ENCODE data around the gene BLACAT1.
"Not testable (repeated sequence)": the region's sequence is repeated elsewhere in the genome, so short reads cannot be mapped to it uniquely, and the experiment has no call there.

The BLACAT1 gene

DNA sequence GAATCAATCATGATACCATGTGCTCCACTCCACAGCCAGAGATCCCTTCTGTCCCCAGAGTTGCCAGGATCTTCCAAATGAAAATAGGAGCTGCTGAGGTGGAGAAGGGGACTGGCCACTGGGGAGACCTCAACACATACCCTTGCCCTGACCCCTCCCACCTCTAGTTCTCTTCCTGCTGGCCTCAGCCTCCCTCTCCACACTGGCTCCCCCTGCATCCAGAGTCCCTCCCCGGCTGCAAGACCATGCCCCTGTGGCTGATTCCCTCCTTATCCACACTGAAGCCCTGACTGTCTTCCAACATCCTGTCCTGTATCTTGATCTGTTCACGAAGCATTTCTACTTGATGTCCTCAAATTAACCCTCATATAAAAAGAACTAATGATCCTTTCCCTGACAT, 27.5 kb upstream of the BLACAT1 start:
- no peak for DNase-seq

DNA sequence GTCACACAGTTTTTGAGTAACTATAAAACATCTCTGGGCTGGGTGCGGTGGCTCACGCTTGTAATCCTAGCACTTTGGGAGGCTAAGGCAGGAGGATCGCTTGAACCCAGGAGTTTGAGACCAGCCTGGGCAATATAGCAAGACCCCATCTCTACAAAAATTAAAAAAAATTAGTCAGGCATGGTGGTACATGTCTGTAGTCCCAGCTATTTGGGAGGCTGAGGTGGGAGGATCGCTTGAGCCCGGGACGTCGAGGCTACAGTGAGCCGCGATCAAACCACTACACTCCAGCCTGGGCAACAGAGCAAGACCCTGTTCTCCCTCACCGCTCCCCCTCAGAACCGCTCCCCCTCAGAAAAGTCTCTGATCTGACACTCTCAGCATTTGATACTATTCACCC, 26.7 kb upstream of the BLACAT1 start:
- not testable (repeated sequence) for DNase-seq

DNA sequence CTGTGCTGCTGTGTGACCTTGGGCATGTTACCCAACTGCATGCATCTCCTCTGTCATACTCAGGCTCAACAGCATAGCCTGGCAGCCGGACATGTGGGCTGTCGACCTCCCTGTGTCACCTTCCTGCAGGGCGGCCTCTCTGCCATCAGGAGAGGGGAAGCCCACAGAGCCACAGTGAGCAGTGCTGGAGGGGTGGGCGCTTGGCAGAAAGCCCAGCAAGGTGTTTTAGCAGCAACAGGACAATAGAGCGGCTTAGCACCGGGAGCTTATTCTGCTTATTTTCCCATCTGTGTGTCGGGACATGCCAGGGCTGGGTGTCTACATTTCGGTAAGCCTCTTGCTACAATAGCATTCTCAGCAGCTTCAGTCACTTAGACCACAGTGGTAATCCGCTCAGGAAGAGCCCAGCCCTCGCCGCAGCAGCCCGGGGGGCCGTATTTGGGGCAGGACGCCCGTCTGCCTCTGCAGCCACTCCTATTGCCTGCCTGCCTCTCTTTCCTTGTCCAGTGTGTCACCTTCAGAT, 25.8 kb upstream of the BLACAT1 start:
- no peak for DNase-seq

DNA sequence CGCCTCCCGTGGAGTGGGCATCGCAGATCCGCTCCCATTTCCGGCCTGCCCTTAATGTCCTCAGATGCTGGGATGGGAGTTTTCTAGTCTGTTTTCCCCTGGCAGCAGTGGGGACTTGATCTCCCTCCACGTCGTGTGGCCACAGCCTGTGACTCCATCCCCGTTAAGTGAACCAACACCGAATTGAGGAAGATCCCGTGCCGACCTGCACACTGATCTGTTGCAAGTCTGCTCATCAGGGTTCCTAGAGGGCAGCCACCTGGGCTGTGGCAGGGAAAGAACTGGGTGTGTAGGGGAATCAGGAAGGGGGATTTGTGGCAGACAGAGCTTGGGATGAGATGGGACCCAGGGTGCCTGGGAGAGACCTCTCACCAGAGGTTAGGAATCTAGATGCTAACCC, 25.4 kb upstream of the BLACAT1 start:
- no peak for DNase-seq

DNA sequence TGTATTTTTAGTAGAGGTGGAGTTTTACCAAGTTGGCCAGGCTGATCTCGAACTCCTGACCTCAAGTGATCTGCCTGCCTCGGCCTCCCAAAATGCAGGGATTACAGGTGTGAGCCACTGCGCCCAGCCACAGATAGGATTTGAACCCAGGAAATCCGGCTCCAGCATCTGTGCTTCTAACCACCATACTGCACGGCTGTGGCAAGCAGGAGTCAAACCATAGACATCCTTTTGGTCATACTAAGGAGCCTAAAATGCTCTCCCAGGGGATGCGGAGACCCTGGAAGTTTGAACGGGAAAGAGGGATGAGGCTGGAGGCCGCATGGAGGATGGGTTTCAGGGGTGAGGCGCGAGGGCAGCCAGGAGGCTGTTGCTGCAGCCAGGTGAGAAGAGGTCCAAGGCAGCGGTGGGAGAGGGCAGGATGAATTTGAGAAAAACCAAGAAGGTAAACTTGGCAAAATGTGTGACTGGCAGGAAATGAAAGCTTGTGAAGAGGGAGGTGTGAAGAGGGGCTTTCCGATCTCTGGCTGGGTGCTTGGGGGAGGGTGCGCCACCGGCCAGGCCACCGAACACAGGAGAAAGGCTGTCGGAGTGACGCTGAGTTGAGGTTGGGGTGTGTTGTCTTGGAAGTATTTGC, 24.6 kb upstream of the BLACAT1 start:
- no peak for DNase-seq

DNA sequence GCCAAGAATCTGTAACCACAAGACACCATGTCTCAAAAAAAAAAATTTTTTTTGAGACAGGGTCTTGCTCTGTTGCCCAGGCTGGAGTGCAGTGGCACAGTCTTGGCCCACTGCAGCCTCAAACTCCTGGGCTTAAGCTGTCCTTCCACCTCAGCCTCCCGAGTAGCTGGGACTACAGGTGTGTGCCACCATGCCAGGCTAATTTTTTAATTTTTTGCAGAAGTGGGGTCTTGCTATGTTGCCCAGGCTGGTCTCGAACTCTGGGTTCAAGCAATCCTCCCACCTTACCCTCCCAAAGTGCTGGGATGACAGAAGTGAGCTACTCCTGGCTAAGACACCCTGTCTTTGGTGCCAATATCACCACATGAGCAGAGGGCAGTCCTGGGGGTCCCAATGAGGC, 23.1 kb upstream of the BLACAT1 start:
- not testable (repeated sequence) for DNase-seq

DNA sequence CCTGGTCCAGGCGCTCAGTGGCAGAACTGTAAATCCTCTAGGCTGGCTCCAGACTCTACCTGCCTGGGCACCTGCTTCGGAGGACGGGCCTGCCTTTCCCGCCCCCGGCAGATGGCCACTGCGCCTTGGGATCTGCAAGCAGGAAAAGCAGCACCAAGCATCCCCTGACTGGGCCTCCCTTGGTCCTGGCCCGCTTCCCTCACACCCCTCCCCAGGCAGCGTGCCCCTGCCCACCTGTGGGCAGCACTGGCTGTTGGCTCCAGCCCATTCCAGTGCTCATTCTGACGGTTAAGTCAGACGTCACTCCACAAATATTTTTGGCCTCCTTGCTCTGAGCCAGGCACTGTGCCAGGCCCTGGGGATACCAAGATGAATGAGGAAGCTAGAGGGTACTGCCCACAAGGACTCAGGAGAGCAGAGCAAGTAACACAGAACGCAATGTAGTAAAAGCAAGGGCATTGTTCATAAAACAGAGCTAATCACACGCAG, 22.0 kb upstream of the BLACAT1 start:
- DNase-seq, result no peak

DNA sequence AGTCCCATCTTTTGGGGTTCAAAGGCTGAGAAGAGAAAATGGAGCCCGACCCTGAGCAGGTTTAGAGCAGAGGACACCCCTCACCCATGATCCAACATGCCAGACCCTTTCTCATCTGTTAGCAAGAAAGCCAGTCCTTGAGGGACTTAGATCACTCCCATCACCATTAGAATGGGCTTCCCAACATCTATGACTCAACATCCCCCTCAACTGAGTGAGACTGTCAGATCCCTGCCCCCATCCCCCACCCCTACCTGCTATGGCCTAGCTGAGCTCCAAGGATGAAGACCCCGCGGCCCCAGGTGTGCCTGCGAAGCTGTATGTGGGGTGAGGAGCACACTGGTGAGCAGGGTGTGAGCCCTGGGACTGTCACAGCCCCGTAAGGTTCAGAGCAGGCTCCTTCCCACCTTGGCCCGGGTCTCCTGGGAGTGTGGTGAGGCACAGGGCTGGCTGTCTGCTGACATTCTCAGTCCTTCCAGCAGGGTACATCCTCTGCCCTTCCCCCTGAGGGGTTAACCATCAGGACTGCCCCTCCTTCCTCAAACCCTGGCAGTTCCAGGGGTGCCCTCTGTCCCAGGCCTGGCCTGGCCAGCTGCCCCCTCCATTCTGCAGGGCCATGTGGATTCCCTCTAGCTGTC, 21.4 kb upstream of the BLACAT1 start:
- no peak for DNase-seq

DNA sequence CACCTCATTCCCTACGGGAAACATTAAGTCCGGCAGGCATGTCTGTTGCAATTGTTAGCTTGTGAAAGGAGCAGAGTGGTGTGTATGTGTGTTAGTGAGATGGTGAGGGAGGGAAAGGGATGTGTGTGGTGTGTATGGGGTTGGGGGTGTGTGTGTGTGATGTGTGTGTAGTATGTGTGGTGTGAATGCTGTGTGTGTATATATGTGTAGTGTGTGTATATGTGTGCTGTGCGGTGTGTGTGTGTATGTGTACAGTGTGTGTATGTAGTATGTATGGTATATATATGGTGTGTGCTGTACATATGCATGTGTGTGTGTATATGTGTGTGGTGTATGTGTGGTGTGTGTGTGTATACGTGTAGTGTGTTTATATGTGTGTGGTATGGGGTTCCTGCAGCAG, 20.8 kb upstream of the BLACAT1 start:
- no peak for DNase-seq

DNA sequence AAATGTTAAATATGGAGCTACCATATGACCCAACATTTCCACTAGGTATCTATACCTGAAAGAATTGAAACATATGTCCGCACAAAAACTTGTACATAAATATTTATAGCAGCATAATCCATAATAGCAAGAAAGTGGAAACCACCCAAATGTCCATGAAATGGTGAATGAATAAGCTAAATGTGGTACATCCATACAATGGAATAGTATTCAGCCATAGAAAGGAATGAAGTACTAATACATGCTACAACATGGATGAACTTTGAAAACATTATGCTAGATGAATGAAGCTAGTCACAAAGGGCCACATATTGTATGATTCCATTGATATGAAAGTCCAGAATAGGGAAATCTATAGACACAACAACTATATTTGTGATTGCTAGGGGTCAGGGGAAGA, 20.0 kb upstream of the BLACAT1 start:
- DNase-seq, result no peak

DNA sequence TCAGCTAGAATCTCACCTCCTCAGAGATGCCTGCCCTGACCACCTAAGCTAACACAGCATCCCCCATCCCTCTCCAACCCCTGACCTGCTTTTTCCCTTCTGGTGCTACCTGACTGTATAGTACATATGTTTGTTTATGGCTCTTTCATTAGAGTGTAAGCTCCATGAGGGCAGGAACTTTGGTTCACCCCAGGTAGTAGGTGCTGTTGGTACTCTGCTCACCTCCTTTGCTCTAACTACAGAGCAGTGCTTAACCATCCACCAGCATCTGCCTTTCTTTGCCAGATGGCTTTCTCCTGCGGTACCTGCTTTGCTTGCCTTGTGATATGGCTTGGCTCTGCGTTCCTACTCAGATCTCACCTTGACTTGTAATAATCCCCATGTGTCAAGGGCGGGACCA, 18.7 kb upstream of the BLACAT1 start:
- no peak for DNase-seq

DNA sequence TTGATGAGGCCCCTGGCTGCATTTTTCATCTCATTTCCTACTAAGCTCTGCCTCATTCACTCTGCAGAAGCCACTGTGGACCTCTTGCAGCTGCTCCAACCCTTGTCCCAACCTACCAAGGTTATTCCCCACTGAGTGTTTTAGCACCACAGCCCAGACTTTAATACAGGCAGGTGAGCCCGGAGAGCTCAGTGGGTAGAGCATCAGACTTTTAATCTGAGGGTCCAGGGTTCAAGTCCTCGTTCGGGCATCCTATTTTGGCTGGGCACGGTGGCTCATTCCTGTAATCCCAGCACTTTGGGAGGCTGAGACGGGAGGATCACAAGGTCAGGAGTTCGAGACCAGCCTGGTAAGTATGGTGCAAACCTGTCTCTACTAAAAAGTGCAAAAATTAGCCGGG, 18.1 kb upstream of the BLACAT1 start:
- DNase-seq, result no peak

DNA sequence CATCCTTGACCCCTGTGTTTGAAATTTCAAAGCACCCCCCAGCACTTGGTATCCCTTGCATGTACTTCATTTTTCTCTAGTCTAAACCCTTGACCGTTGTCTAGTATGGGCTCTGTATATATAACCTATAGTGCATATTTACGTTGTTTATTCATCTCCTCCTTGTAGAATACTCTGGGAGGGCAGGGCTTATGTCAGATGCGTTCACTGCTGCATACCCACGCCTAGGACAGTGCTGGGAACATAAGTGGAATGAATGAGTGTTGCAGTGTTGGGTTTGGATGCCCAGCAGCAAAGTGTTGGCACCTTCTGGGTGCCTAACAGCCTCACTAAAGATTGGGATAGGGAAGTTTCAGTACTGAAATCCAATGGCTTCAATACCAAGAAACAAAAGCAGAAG, 17.6 kb upstream of the BLACAT1 start:
- DNase-seq, result no peak

DNA sequence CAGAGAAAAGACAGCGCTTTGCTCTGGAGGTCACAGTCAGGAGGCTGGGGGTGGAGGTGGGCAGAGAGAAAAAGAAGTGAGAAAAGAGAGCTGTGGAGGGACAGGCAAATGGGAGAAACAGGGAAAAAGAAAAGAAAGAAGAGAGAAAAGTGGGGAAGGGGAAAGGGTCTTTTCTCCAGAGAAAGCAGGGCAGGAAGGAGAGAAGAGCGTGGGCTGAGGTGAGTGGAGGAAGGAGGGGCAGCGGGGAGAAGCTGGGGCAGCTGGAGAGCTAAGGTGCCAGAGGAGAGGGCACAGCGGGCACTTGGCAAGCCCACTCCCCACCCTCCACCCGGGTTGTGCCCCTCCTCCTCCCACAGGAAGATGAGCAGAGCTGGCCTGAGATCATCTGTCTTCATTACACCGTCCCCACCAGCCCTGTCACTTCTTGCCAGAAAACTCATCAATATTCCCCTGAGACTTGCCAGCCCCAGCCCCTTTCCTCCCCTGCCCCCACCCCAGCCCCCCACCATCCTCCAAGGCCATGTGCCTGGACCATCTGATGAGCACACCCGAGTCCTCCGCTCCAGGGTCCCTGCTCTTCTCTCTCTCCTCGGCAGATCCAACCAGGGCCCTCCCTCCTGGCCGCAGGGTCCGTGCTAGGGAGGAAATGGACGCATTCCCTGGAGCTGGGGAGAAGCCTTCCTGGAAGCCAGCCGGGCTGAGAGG, 17.0 kb upstream of the BLACAT1 start:
- no peak for DNase-seq

DNA sequence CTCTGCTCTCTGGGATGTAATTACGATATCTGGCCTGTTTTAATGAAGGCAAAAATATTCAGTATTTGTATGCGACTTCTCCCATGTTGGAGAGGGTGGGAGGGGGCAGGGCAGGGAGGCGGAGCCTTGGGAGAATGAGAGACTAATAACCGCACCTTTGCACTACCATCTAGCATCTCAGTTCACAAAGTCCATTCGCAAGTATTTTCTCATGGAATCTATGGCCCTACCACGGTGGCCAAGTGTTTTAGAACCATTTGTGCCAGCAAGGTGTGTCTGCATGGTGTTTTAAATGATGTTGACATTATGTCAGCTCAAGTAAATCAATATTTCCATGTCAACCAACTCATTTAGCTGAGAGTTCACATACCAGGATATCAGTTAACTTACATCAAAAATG, 14.3 kb upstream of the BLACAT1 start:
- DNase-seq, result no peak

DNA sequence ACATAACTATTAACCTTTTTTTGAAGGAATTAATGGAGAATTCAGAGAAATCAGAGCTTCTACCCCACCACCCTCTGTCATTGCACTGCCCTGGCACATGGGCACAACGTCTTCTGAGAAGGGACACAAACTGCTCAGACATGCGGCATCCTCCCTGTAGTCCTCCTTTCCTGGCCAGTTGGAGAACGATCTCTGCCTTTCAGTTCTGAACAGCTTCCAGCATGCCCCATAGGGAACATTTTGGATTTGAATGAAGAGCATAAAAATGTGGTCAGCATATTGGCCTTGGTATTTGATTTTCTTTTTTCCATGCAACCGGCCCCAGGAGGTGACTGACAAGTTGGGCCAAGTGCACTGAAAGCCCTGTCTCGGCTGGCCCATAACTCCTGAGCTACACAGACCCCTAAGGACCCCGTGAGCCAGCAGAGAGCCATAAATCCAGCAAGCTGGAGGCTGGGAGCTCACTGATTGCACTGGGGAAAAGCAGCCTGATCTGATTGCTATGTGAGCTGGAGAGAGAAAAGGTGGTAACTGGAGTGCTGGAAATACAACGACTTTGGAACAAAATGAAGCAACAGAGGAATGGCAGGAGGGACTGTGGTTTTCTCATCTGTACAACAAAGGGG, 10.9 kb upstream of the BLACAT1 start:
- DNase-seq, result no peak

DNA sequence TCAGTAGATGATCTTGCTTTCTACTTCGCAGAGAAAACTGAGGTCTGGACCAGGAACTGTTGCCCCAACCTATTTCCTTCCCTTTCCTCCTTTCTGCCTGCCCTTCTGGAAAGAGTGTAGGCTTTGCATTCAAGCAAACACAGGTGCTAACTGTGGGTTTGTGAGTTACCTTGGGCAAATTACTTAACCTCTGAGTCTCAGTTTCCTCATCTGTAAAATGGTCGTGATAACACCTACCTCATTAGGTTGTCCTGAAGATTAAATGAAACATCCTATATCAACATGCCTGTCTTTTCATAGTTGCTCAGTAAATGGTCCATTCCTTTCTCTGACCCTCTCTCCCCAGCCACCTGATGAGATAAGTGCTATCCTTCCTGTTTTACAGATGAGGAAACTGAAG, 9.5 kb upstream of the BLACAT1 start:
- no peak for DNase-seq

DNA sequence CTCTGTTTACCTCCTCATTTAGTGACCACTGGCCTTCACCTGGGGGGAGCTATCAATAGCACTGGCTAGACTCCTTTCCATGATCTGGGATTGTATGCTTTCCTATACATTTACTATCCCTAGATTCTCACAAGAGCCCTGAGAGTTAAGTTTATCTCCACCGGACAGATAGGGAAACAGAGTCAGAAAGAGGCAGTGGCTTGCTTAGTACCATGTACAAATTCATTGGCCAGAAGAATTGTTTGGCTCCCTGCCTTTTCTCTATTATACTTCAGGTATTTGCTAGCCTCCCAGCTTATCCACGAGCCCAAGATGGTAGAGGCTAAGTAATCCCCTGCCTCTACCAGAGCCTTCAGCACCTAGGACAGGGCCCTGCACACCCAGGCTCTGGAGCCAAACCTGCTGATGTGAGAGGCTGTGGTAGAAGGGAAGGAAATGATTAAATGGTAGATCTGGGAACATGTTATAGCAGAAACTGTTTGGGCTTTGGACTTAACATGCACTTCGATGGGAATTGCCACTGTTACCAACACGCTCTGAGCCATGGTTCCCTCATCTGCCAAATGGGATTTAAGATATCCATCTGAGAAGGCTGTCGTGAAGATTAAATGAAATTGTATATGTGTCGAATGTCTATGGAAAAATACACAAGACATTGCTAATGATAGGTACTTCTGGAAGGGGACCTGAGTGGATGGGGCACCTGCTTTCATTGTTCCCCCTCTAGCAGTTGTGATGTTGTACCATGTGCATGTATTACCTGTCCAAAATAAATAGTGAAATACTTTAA, 3.1 kb upstream of the BLACAT1 start:
- peak; percentile 28 for DNase-seq

DNA sequence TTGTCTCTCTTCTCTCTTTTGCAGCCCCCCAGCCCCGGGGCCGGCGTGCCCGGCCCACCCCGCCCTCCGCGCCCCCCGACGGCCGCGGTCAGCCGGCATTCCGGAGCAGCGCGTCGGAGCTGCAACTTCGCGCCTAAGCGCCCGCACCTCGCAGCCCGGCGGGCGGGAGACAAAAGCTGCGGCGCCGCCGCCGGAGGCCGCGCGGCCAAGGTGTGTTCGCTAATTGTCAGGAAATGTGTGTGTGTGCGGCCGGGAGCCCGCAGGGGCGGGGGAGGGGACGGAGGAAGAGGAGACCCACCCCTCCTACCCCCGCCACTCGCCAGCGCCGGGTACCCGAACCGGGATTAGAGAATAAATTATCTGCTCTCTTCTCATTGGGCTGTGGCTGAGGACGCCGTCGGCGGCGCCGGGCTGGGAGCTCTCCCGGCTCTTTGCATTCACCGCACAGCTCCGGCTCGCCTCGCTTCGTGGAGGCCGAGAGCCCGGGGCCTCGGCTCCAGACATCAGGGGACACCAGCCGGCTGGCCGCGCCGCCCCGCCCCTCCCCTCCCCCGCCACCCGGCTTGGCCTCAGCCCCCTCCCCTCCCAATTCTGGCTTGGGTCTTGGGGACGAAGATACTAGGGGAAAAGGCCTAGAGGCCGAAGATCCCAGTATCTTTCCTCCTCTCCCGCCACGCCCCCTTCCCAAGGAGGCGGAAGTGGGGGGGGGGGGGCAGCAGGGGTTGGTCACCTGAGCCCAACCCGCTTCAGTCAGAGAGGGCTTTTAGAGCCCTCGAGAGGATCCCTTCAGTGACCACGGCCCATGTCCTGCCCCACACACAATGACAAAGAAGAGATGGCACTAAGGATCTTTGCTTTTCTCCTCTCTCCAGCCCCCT, 1.3 kb upstream of the BLACAT1 start:
- no peak for DNase-seq

DNA sequence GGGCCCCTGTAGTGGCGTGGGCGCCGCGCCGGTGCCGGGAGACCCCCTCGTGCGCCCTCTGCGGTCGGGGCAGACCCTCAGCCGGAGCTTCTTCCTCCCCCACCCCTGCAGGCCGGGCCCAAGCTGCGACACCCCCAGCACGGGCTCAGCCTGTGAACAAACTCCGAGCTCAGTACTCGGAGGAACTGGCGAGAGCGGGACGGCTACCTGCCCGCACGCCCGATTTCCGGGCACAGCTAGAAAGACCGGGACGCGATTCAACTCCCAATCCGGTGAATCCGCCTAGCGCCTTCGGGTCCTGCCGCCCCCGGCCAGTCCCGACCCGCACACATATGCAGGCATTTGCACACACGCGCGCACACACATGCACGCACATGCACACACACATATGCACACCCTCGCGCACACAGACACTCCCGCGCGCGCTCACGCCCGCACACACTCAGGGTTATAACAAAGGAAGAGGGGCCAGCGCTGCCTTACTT, 580 bp upstream of the BLACAT1 start:
- no peak for DNase-seq

DNA sequence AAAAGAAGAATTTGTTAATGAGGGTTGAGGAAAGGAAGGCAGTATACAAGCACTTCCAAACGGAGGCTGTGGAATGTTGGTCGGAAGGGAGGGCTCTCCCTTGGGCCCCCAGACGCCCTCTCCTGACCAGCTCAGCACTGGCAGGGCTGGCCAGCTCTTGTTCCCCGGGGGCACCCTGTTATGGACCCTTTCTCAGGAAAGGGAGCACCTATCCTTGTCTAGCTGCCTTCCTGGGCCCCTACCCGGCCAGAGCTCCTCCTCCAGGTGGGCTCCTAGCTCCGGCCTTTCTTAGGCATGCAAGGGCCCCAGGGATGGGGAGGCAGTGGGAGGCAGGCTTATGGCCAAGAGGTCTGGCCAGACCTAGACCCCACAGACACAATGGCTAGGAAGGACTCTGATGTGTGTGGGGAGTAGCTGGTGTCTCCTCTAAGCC, 926 bp downstream of the BLACAT1 start:
- no peak for DNase-seq

DNA sequence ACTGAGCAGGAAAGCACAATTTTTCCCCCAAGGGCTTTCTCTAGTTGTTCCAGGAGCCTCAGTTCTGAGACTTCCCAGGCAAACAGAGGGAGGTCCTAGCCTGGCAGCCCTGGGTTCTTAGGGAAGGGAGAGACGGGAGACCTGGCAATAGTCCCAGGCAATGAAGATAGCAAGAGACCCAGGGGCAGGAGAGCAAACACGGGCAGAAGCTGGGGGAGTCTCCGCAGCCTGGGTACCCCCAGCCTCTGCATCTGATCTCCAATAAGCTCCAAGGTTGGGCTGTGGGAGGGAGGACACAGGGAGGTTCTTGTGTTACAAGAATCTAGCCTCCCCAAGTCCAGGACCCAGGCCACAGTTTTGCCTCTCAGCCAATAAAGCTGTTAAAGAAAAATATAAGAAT, 2.4 kb downstream of the BLACAT1 start:
- no peak for DNase-seq

Data from suppressor macrophage treated with lipopolysaccharide for 4 hours (primary cell).